Erythroblast (primary cell): Measurements from ENCODE around the gene UBE2O.

ENCODE experiments used
- GATA1 ChIP-seq: IDR thresholded peaks from 2 replicates; pipeline ENCODE4 v1.6.1; 2011; ENCODE audit warnings: low read depth, mild to moderate bottlenecking, control low read depth, low read length, moderate library complexity
- POLR2A ChIP-seq: IDR thresholded peaks from 2 replicates; pipeline ENCODE4 v1.6.1; 2011; ENCODE audit warnings: mild to moderate bottlenecking, low read length

GRCh38 chr17:76480632-76481031, 27.7 kb upstream of the UBE2O start:
- no peak for TF ChIP-seq POLR2A
- TF ChIP-seq GATA1: no peak
